NOMO-1 (cell line): ENCODE results near the gene TTC28.
"Not testable (repeated sequence)": the region's sequence is repeated elsewhere in the genome, so short reads cannot be mapped to it uniquely, and the experiment has no call there.

Experiments used
- DNase-seq, 2 experiments: peaks; one replicate each; lab custom pipeline; 2025; ENCODE audit not compliant: unreplicated experiment in 2 of 2; lab: John Stamatoyannopoulos, UW

The TTC28 gene

GRCh38 chr22:28679611-28680287 lies at the start of gene TTC28:
Gene TTC28 (minus strand): TSS chr22:28679840. CDS start chr22:28679723, 117 bp downstream.
- DNase-seq, result peak; percentile 14 to 32

DNA sequence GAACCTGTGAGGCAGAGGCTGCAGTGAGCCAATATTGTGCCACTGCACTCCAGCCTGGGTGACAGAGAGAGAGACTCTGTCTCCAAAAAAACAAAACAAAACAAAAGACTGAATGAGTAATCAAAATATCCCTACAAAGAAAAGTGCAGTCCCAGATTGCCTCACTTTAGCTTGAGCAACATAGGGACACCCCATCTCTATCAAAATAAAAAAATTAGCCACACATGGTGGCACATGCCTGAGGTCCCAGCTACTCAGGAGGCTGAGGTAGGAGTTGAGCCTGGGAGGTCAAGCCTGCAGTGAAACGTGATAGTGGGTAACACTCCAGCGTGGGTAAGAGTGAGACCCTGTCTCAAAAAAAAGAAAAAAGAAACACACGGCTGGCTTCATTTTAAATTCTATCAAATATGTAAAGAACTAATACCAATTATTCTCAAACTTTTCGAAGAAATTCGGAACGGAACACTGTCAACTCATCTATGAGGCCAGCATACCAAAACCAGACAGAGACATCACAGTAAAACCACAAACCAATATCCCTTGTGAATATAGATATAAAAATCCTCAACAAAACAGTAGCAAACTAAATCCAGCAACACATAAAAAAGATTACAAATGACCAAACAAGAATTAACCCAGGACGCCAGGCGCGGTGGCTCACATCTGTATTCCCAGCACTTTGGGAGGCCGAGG lies 49.1 kb upstream of the TTC28 start:
- DNase-seq, result no peak

- DNase-seq, result no peak
Observed at GRCh38 chr22:28728002-28728401, 48.4 kb upstream of the TTC28 start.

DNA sequence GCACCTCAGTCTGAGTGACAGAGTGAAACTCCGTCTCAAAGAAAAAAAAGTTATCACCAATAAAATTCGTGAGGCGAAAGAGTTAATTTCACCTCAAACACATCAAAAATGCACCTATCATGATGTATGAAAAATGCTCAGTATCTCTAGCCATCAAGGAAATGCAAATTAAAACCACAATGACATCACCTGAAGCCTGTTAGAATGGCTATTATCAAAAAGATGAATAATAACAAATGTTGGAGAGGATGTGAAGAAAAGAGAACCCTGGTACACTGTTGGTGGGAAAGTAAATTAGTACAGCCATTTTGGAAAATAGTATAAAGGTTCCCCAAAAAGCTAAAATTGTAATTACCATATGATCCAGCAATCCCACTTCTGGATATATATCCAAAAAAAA lies 38.4 kb upstream of the TTC28 start:
- DNase-seq, result no peak

- DNase-seq, result no peak
Observed at GRCh38 chr22:28716686-28717085, 37.0 kb upstream of the TTC28 start.

DNA sequence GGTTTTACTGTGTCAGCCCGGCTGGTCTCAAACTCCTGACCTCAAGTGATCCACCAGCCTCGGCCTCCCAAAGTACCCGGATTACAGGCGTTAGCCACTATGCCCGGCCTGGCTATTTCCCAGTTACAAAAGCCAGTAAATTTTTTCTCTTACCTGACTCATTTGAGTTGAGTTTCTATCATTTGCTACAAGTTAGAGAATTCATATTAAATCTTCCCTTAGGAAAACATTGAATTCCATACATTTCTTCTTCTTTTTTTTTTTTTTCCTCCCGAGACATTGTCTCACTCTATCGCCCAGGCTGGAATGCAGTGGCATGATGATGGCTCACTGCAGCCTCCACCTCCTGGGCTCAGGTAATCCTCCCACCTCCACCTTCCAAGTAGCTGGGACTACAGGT lies 36.0 kb upstream of the TTC28 start:
- no peak for DNase-seq

GRCh38 chr22:28714043-28714628 lies 34.5 kb upstream of the TTC28 start:
- DNase-seq, result no peak

GRCh38 chr22:28711820-28712777 lies 32.5 kb upstream of the TTC28 start:
- DNase-seq, result peak in 1 of 2 experiments; percentile 47

DNA sequence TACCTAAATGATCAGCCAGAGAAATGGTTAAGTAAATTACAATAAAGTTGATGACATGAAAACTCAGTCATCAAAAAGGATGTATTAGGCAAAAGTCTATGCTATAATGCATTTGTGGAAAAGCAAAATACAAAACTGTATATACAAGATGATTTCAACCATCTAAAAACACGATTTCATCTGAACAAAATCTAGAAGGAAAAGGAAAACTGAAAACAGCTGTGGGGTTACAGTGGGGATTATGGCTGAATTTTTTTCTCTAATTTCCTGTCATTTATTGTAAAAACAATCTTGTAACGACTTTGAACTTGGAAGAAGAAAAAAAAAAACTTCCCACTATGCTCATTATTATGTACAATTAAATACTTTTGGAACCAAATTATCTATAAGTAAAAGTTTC lies 31.7 kb upstream of the TTC28 start:
- DNase-seq, result no peak

DNA sequence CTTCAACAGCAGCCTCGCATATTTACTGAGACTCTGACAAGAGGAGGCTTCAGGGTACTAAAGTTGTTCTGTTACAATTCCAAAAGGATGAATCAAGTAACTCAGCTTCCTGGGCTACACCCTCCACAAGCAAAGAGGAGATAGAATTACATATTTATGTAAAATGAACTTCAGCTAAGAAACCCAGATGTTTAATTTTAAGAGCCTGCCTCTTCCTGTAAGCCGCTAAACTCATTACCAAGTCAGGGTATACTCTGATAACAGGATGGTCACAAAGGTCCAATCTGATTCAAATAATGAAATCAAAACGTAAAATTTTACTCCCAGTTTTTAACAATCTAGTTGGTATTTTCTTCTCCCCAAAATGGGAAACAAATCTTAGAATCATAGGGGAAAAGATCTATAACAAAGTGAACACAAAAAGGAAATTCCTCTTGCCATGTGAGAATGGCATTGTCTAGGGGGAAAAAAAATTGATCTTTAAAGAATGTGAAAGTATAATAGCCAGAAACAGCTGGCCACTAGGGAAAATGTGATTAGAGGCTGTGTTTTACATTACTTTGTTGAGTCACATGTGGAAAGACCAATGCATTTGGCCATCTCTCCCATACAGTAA lies 31.0 kb upstream of the TTC28 start:
- DNase-seq, result no peak

- DNase-seq, result no peak
Observed at GRCh38 chr22:28710107-28710506, 30.5 kb upstream of the TTC28 start.

DNA sequence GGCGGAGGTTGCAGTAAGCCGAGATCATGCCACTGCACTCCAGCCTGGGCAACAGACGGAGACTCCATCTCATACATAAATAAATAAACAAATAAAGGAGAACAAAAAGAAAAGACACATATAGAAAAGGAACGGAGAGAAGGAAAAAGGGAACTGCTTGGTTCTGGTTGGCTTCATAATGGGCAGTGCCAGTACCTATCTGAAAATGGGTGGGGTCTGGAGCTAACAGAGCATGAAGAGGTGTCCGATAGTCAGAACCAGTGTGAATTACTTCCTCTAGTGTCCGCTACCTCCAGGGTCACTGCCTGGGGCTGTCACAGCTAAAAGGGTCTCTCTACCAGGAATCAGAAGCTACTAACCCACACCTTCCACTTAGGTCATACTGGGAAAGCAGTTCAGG lies 27.2 kb upstream of the TTC28 start:
- no peak for DNase-seq

- no peak for DNase-seq
Observed at GRCh38 chr22:28703436-28703835, 23.8 kb upstream of the TTC28 start.

DNA sequence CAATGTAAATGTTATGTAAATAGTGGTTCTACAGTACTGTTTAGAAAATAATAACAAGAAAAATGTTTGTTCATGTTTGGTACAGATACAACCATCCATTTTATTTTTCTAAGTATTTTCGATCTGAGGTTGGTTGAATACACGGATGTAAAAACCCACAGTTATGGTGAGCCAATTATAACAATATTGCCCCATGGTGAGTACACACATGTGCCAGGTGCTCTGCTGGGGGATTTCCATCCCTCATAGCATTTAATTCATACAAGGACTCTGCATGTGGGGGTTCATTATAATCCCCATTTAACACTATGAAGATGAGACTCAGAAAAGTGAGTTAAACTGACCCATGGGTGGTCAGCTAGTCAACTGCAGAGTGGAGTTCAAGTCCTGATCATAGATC lies 23.3 kb upstream of the TTC28 start:
- no peak for DNase-seq

GRCh38 chr22:28693041-28693760 lies 13.6 kb upstream of the TTC28 start:
- DNase-seq, result not testable (repeated sequence)

DNA sequence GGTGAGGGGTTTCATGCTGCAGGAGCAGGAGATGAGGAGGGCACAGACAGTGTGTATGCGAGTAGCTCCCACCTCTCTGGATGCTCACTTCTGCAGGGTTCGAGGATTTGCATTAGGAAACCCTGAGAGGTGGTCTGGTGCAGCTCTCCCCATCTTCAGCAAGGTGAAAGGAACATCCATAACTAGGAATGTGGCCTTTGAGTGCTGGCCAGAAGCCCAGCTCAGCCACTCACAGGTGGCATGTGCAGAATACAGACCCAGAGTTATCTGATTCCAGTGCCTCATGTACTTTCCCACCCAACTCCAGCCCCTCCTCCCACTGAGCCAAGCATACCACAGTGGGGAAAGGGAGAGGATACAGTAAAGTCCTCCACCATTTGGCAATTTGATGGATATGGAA lies 10.2 kb upstream of the TTC28 start:
- not testable (repeated sequence) for DNase-seq

GRCh38 chr22:28682966-28683365 lies 3.3 kb upstream of the TTC28 start:
- not testable (repeated sequence) for DNase-seq

- DNase-seq, result not testable (repeated sequence)
Observed at GRCh38 chr22:28680813-28681490, 1.3 kb upstream of the TTC28 start.
